Natural killer cell treated with Interleukin-12 subunit alpha and Interleukin-12 subunit beta and Interleukin-15 and Interleukin-18, amount 100 ng/mL, for 72 hours (primary cell): ENCODE measurements around the gene SND1. TPM values are rescaled to one million over a fixed set of nuclear protein-coding genes. Genes with fewer than 3 reads are reported as not detected.
"Not testable (repeated sequence)": the region's sequence is repeated elsewhere in the genome, so short reads cannot be mapped to it uniquely, and the experiment has no call there.

ENCODE experiments used
- ATAC-seq, 2 donors: fragments of 150-1000 bp; cut with Tn5 transposase in 1 of 2; sonication (Bioruptor Pico), chemical (Tn5 transposase) in 1 of 2; 2 replicates each; pipeline ENCODE4 v1.10.0; 2021
- DNase-seq: peaks from one replicate; pipeline ENCODE4 v3.0.0; 2022; ENCODE audit warnings: low spot score
- H3K27ac Mint-ChIP-seq, 2 donors: 1 replicate in 1 of 2; 2 replicates in 1 of 2; pipeline ENCODE4 v1.8.0; 2022; ENCODE audit warnings: mixed read lengths in 2 of 2, mild to moderate bottlenecking in 1 of 2, moderate library complexity in 1 of 2
- H3K27me3 Mint-ChIP-seq, 2 donors: 1 replicate in 1 of 2; 2 replicates in 1 of 2; pipeline ENCODE4 v1.8.0; 2022; ENCODE audit warnings: mixed read lengths in 2 of 2
- H3K36me3 Mint-ChIP-seq: one replicate; pipeline ENCODE4 v1.8.0; 2022; ENCODE audit warnings: mixed read lengths
- H3K4me1 Mint-ChIP-seq, 2 donors: 1 replicate in 1 of 2; 2 replicates in 1 of 2; pipeline ENCODE4 v1.8.0; 2022; ENCODE audit warnings: low read depth in 2 of 2, mixed read lengths in 2 of 2, mild to moderate bottlenecking in 1 of 2
- H3K4me3 Mint-ChIP-seq: one replicate; pipeline ENCODE4 v1.8.0; 2022; ENCODE audit warnings: mixed read lengths
- H3K9me3 Mint-ChIP-seq: 2 replicates; pipeline ENCODE4 v1.8.0; 2022; ENCODE audit warnings: mixed read lengths
- total RNA-seq, 2 donors: library from RNA; stranded (reverse); gene quantifications; one replicate each; pipeline ENCODE4 v1.2.3, GENCODE V29; 2022

SND1 gene
- total RNA-seq, 2 donors from 2014 or later = 311 to 347 TPM

DNA sequence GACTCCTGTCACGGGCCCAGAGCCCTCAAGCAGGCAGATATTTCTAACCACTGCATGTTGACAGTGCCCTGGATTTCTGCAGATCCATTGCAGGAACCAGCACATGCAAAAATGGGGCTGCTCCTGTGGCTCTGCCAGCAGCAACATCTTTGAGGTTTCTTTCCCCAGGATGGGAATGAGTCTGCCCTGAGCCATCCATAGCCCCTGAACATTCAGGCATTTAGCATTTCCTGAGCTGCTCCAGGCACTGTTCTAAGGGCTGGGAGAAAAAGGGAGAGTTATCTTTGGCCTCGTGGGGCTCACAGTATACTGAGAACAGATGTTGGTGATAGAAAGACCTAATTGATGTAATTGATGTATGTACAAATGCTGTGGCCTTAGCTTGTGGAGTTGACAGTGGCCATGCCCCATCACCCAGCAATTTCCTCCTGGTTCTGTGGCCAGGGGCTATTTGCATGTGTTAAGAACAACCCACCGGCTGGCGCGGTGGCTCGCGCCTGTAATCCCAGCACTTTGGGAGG lies 445.3 kb downstream of the SND1 start:
- H3K27ac Mint-ChIP-seq = no peak overlapping the region
- DNase-seq (no peak), ATAC-seq (no peak)
- peaks cover 6 to 18% of the 10 kb centered on the region in 2 donors for H3K4me1 Mint-ChIP-seq
- peaks cover 6% of the 10 kb centered on the region for H3K36me3 Mint-ChIP-seq
- no peak overlapping the region for H3K4me3 Mint-ChIP-seq
- no peaks in the 10 kb centered on the region for H3K9me3 Mint-ChIP-seq
- H3K27me3 Mint-ChIP-seq = no peaks in the 10 kb centered on the region

DNA sequence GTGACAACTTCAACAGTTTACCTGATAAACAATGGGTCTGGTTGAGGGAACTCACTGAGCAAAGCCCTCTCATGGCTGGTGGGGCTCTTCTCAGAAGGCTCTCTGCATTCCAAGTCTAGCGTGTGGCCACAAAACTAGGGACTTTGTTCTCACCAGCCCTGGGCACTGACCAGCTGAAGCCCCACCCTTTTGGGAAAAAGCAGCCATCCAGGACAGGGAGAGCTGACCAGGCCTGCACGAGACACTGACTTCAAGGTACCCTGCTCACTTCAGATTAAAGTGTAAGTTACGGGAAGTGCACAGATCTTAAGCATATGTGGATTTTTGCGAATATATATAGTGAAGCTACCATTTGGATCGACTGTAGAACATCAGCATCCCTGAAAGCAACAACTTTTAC lies 446.6 kb downstream of the SND1 start:
- no peak for ATAC-seq
- Mint-ChIP-seq H3K9me3 (no peaks in the 10 kb centered on the region), H3K27ac (no peak overlapping the region), H3K4me1 (peaks cover 9 to 23% of the 10 kb centered on the region in 2 donors), H3K27me3 (no peaks in the 10 kb centered on the region), H3K36me3 (peaks cover 6% of the 10 kb centered on the region), H3K4me3 (no peak overlapping the region)
- no peak for DNase-seq

DNA sequence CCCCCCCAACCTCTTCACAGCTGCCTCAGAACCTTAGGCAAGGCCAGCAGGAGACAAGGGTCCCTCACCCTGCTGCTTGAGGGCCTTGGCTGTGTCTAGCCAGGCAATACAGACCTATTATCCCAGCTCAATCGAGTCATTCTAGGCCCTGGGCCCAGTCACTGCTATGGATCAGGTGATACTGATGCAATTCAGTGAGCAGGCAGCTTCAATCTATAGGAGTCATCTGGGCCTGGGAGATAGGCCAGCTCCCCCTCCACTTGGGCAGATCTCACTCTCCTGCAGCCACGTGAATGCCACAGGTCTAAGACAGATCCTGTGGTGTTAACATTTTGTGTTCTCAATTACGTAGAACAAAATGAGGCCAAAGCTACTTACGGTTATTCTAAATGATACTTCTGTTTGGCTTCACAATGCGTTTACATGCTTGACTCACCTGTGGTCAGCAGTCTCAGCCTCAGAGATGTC lies 447.2 kb downstream of the SND1 start:
- no peak overlapping the region for H3K27ac Mint-ChIP-seq
- ATAC-seq = peak in 1 of 2 donors; percentile 31
- no peaks in the 10 kb centered on the region for H3K9me3 Mint-ChIP-seq
- H3K27me3 Mint-ChIP-seq = no peaks in the 10 kb centered on the region
- H3K4me3 Mint-ChIP-seq = no peak overlapping the region
- peaks cover 6% of the 10 kb centered on the region for H3K36me3 Mint-ChIP-seq
- DNase-seq = no peak
- H3K4me1 Mint-ChIP-seq = peaks cover 8 to 25% of the 10 kb centered on the region in 2 donors

DNA sequence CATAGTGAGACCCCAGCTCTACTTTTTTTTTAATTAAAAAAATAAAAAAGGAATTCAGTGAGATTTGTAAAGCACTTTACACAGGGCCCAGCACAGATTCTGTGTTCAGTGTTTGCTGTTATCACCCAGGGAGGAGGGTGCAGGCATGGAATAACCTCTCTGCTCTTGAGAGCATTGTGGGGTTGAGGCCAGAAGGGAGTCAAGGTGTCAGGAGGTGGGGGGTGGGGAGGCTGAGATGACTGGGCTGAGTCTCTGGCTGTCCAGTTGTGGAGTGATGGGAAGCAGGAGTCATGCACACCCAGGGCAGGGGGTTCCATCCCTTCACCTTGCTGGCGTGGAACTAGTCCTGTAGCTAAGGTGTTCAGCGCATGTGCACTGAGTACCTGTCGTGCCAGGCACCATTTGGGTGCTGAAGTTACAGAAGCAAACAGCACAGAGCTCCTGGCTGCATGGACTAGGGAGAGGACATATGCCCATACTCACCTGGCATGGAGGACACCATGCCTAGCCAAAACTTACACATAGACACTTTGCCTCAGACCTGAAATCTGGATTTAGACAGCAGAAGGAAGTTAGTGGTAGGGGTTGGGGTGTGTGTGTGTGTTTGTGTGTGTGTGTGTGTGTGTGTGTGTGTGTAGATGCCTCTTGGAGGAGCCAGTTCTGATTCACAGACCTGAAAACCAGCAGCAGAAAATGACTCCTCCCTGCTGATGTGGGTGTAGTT lies 448.4 kb downstream of the SND1 start:
- ATAC-seq = no peak
- no peak overlapping the region for H3K27ac Mint-ChIP-seq
- peaks cover 12 to 29% of the 10 kb centered on the region in 2 donors for H3K4me1 Mint-ChIP-seq
- H3K27me3 Mint-ChIP-seq = no peaks in the 10 kb centered on the region
- DNase-seq = no peak
- H3K36me3 Mint-ChIP-seq = peaks cover 6% of the 10 kb centered on the region
- no peaks in the 10 kb centered on the region for H3K9me3 Mint-ChIP-seq
- no peak overlapping the region for H3K4me3 Mint-ChIP-seq

DNA sequence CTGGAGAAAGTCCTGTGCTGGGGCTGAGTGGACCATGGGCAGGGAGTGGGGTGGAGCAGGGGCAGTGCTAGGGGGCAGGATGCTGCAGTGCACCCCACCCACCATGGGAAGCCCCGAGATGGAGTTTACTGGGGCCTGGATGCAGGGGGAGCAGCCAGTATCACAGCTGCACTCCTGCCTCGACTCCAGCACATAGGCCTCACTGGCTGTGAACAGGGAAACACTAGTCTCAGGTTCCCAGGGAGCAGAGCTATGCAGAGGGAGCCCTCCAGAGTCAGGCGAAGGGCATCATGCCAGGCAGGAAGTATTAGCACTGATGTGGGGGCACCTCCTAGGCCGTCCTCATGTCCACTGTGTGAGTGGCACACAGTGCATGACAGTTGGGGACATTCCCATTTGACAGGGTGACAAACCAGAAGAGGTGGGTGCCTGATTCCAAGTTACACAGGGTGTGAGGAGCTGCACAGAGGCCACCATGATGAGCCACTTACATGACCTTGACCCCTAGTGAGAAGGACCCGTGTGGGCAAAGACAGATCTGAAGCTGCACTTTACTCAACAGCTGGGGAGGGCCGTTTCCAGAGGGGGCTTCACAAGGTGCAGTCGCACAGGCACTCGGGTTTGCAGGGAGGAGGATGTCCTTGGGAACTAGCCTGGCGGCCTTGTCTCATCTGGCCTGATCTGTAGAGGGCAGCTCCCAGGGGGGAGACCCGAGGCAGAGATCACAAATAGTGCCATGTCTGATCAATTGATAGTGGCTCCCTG lies 449.1 kb downstream of the SND1 start:
- no peak overlapping the region for H3K27ac Mint-ChIP-seq
- no peaks in the 10 kb centered on the region for H3K36me3 Mint-ChIP-seq
- ATAC-seq (no peak), DNase-seq (no peak)
- no peak overlapping the region for H3K4me3 Mint-ChIP-seq
- peaks cover 12 to 29% of the 10 kb centered on the region in 2 donors for H3K4me1 Mint-ChIP-seq
- H3K27me3 Mint-ChIP-seq = no peaks in the 10 kb centered on the region
- no peaks in the 10 kb centered on the region for H3K9me3 Mint-ChIP-seq

DNA sequence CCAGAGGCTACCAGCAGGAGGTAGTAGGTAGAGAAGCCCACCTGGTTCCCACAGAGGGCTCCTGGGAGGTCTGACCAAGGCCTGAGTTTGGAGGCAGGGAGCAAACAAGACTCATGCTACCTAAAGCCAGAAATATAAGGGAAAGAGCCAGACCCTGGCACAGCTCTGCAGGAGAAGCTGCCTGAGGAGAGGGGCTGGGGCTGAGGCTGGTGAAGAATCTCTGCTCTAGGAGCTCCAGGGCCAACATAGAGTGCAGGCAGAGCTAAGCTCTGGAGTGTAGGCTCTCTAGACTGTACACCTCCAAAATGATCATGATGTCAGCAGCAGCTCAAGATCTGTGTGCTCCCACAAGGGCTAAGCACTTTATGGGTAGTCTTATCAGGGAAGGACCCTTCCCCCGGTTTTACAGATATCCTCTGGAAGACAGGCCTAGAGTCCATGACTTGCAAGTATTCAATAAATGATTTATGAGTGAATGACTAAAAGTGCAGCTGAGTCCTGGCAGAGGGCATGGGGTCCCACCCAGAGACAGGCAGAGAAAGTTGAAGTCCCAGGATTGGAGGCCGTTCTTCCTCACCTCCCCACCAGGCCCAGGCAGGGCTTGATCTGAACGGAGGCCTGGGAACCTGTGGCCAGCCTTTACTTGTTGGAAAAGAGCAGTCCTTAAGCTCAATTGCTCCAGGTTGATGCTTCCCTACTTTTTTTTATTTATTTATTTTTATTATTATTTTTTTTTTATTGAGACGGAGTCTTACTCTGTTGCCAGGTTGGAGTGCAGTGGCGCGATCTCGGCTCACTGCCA lies 450.7 kb downstream of the SND1 start:
- no peaks in the 10 kb centered on the region for H3K36me3 Mint-ChIP-seq
- peak overlapping the region; percentile 27 to 48 for H3K27ac Mint-ChIP-seq
- H3K4me1 Mint-ChIP-seq = peaks cover 20 to 37% of the 10 kb centered on the region in 2 donors
- ATAC-seq = no peak
- peak overlapping the region; percentile 40 for H3K4me3 Mint-ChIP-seq
- H3K9me3 Mint-ChIP-seq = no peaks in the 10 kb centered on the region
- no peaks in the 10 kb centered on the region for H3K27me3 Mint-ChIP-seq
- no peak for DNase-seq

DNA sequence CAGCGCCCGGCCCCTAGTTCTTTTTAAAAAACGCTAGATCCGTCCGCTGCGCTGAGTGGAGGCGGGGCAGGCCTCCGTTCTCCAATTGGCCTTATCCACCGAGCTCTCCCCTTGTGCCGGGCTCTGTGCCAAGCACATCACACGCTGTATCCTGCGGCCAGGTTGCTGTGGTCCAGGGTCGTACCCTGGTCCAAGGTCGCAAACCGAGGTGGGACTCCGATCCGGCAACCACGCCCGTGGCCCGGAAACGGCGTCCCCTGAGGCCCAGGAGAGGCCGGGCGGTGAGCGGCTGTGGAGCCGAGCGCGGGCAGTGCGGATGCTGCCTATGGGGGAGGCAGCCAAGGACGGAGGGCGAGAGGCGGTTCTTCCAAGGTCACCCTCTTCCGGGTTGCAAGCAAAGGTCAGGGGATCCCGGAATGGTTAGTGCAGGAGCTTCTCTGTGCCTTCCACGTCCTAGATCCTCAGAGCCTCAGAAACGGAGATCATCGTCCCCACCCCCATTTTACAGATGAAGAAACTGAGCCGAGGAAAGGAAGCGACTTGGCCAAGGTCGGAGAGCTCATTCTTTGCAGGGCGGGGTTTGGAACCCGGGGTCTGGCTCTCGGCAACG lies 451.6 kb downstream of the SND1 start:
- DNase-seq (peak; percentile 75), ATAC-seq (peak; percentile 77 to 80)
- Mint-ChIP-seq H3K27ac (peak overlapping the region; percentile 72 to 79), H3K4me3 (peak overlapping the region; percentile 95), H3K36me3 (no peaks in the 10 kb centered on the region), H3K4me1 (peaks cover 24 to 43% of the 10 kb centered on the region in 2 donors), H3K9me3 (no peaks in the 10 kb centered on the region), H3K27me3 (no peaks in the 10 kb centered on the region)

DNA sequence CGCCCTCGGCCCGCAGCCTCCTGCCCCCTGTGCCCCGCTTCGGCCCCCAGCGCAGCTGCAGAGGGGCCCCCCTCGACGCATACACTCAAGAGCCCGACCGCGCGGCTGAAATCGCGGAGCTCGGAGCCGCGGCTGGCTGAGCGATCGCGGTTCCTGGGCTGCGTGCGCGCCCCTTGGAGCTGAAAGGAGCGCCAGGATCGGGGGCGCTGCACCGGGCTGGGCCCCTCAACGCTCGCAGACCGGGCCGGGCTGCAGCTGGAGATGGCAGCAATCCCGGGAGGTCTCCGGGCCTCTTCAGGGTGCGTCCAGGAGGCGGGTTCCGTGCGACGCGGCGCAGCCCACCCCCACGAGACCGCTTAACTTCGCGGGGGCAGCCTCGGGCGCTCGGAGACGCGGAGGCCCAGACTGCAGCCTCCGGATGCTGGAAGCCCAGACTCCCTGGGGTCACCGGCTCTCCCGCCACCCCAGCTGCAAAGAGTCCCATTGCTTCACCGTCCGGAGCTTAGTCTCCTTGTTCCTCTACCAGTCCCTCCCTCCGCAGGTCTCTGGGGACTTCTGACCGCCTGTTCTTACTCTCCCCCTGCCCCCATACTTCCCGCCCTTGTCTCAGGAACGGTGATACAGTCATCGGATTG lies 452.2 kb downstream of the SND1 start:
- Mint-ChIP-seq H3K27me3 (no peaks in the 10 kb centered on the region), H3K4me1 (peaks cover 29 to 49% of the 10 kb centered on the region in 2 donors), H3K4me3 (peak overlapping the region; percentile 95), H3K27ac (peak overlapping the region; percentile 72 to 79), H3K36me3 (no peaks in the 10 kb centered on the region), H3K9me3 (no peaks in the 10 kb centered on the region)
- no peak for DNase-seq
- peak; percentile 41 to 45 for ATAC-seq

DNA sequence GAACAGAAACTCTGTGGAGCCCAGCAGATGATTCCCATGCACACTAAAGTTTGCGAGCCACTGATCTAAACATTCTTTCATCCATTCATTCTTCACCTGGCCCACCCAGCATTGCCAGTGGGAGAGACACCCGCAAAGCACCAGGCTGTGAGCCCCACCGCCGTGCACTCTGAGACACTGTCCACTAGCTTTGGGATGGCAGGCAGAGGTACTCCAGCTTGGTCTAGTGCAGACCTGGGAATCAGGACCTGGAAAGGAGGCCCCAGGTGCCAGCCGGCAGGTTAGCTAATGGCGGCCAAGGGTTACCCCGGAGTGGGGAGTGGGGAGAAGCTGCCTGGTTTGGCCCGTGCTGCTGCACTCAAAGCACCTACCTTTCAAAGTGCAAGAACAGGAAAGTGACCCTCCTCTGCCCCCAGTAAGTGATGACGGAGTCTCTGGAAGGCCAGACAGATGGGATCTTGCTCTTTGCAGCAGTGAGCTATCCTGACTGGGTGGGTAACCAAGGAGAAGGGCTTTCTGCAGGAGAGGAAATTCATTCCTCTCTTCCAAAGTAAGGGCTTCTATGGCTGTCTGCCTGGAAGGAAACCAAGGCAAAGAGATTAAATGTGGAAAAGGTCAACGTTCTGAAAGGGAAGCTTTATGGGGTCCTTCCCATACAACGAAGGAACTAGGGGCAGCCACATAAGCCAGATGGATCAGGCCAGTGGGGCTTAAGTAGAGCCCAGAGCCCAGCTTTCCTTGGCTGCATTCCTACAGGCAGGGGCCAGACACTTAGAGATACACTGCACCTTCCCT lies 453.4 kb downstream of the SND1 start:
- peak overlapping the region; percentile 39 for H3K4me3 Mint-ChIP-seq
- ATAC-seq (no peak), DNase-seq (peak; percentile 32)
- no peak overlapping the region for H3K27ac Mint-ChIP-seq
- no peaks in the 10 kb centered on the region for H3K27me3 Mint-ChIP-seq
- no peaks in the 10 kb centered on the region for H3K9me3 Mint-ChIP-seq
- peaks cover 33 to 50% of the 10 kb centered on the region in 2 donors for H3K4me1 Mint-ChIP-seq
- H3K36me3 Mint-ChIP-seq = no peaks in the 10 kb centered on the region

DNA sequence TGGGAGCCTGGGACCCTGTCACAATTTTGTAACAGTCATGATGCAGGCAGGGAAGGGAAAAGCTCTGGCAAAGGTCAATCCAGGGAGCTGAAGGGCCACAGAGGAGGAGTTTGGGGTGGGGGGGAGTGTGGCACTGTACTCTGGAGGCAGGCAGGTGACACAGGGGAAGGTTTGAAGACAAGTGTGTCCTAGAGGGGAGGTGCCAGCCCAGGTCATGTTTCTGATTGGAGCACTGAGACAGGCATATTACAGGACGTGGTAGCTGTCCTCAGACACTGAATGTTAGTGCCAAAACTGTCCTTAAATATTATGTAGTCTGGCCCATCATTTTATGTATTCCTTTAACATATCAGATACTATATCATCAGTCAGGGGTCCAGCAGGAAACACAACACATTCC lies 454.8 kb downstream of the SND1 start:
- DNase-seq = no peak
- no peaks in the 10 kb centered on the region for H3K27me3 Mint-ChIP-seq
- no peaks in the 10 kb centered on the region for H3K9me3 Mint-ChIP-seq
- no peaks in the 10 kb centered on the region for H3K36me3 Mint-ChIP-seq
- H3K4me1 Mint-ChIP-seq = peaks cover 36 to 42% of the 10 kb centered on the region in 2 donors
- no peak for ATAC-seq
- H3K4me3 Mint-ChIP-seq = no peak overlapping the region
- H3K27ac Mint-ChIP-seq = peak overlapping the region in 1 of 2 donors; percentile 1

DNA sequence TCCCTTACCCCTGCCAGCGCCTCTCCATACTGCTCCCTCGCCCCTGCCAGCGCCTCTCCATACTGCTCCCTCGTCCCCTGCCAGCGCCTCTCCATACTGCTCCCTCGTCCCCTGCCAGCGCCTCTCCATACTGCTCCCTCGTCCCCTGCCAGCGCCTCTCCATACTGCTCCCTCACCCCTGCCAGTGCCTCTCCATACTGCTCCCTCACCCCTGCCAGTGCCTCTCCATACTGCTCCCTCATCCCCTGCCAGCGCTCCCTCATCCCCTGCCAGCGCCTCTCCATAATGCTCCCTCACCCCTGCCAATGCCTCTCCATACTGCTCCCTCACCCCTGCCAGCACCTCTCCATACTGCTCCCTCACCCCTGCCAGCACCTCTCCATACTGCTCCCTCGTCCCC lies 455.5 kb downstream of the SND1 start:
- DNase-seq, H3K36me3 Mint-ChIP-seq, H3K27me3 Mint-ChIP-seq, H3K4me3 Mint-ChIP-seq, H3K27ac Mint-ChIP-seq, ATAC-seq, H3K9me3 Mint-ChIP-seq: not testable (repeated sequence)
- peaks cover 40 to 41% of the 10 kb centered on the region in 2 donors for H3K4me1 Mint-ChIP-seq

DNA sequence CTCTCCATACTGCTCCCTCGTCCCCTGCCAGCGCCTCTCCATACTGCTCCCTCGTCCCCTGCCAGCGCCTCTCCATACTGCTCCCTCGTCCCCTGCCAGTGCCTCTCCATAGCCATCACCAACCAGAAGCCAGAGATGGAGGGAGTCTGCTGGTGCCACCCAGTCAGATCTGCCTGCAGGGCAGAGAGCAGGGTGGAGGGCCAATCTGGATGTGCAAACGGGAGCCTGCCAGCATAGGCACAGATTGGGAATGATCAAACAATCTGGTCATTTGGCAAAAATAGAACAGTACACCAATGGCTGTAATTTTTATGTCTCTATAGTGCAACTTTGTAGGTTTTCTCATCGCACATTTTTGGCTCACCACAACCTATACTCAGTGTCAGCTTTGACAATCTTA lies 456.1 kb downstream of the SND1 start:
- Mint-ChIP-seq H3K36me3 (no peaks in the 10 kb centered on the region), H3K27ac (no peak overlapping the region), H3K27me3 (no peaks in the 10 kb centered on the region), H3K4me1 (peaks cover 40 to 41% of the 10 kb centered on the region in 2 donors), H3K9me3 (no peaks in the 10 kb centered on the region), H3K4me3 (peak overlapping the region; percentile 70)
- DNase-seq = no peak
- ATAC-seq = no peak
